Measurements from ENCODE around the gene PACSIN3. TPM values are rescaled to one million over a fixed set of nuclear protein-coding genes. Genes with fewer than 3 reads are reported as not detected.
A peak's percentile ranks its signal among the peaks of the same experiment; 100 is the strongest.

PACSIN3 gene
- total and polyA plus RNA-seq, 2 of the 13 experiments (the other 11 are each of a cell fraction or from before 2014, with no cell fraction given): 47.9 to 93.3 TPM

DNA sequence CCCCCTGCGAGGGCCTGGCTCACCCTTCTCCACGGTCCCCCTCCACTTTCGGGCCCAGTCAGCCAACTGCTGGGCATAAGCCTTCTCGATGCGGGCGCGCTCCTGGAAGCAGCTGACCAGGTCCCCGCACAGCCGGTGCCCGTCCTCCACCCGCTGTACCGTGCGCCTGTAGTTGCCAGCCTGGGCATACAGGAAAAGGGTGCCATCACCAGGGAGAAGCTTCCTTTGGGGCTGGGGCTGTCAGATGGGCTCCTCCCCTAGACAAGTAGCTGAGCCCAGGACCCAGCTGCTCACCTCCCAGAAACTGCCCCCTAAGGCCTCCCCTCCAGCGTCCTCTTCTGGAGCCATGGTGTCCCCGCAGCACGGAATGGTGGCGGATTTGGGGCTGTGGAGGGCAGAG, 3.9 kb downstream of the PACSIN3 start:
- H2AFZ ChIP-seq (ENCODE audit: low read length): no peak overlapping the region
- ChIA-PET POLR2A (interaction anchor here (1.0 to 9.2 kb wide), 5 partner anchors 11 to 75 kb away, joined by 3 to 247 read pairs (median 5); partner anchors contain the start of genes ACP2, DDB2 and NR1H3), CTCF (ENCODE audit: low intra/inter-chr PET ratio, low total read pairs) (no interaction called here)
- TF ChIP-seq ZNF724P (CRISPR knock-in tag; IDR thresholded peaks at IDR 0.05; ENCODE audit: borderline replicate concordance): no peak
- peak; percentile 69 for TF ChIP-seq RBFOX2 (IDR thresholded peaks at IDR 0.05; ENCODE audit: low read depth, low read length)
- 0 out of 2 replicates have a peak, but pooled peaks have one; percentile 54 for TF ChIP-seq HNRNPL (IDR thresholded peaks at IDR 0.05; ENCODE audit: low read depth, low read length)
- no peak for TF ChIP-seq CHD4 (IDR thresholded peaks at IDR 0.05; ENCODE audit: borderline replicate concordance, low read length)
- peak; percentile 89 for TF ChIP-seq AGO2 (optimal IDR thresholded peaks at IDR 0.05; ENCODE audit: low read depth, low read length)
- TF ChIP-seq, protein P1, sequence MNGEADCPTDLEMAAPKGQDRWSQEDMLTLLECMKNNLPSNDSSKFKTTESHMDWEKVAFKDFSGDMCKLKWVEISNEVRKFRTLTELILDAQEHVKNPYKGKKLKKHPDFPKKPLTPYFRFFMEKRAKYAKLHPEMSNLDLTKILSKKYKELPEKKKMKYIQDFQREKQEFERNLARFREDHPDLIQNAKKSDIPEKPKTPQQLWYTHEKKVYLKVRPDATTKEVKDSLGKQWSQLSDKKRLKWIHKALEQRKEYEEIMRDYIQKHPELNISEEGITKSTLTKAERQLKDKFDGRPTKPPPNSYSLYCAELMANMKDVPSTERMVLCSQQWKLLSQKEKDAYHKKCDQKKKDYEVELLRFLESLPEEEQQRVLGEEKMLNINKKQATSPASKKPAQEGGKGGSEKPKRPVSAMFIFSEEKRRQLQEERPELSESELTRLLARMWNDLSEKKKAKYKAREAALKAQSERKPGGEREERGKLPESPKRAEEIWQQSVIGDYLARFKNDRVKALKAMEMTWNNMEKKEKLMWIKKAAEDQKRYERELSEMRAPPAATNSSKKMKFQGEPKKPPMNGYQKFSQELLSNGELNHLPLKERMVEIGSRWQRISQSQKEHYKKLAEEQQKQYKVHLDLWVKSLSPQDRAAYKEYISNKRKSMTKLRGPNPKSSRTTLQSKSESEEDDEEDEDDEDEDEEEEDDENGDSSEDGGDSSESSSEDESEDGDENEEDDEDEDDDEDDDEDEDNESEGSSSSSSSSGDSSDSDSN (CRISPR knock-in tag; IDR thresholded peaks at IDR 0.05): no peak
- no peak overlapping the region for H3K27ac ChIP-seq (ENCODE audit: extremely low read length, insufficient read depth, low read length)
- H3K27me3 ChIP-seq (ENCODE audit: control insufficient read depth in 1 of 2, insufficient read depth in 2 of 2, low read length in 2 of 2): no peaks in the 10 kb centered on the region
- peaks cover 25% of the 10 kb centered on the region for H3K79me2 ChIP-seq (ENCODE audit: insufficient read depth, low read length)
- H3K4me3 ChIP-seq (replicated peaks in 1 of 3; ENCODE audit: insufficient read depth in 1 of 3, low read depth in 2 of 3, low read length in 3 of 3): no peak overlapping the region
- no peaks in the 10 kb centered on the region for H3K9me3 ChIP-seq (ENCODE audit: low read length)
- intact Hi-C loops (cut with micrococcal nuclease; ENCODE audit: unreplicated experiment) (no loop called here), in situ Hi-C loops (cut with HindIII; ENCODE audit: extremely low pct_ligation_motif_present, low pct_unique_long_range_greater_than_20kb) (no loop called here)
- H4K20me1 ChIP-seq (ENCODE audit: insufficient read depth, low read length): no peaks in the 10 kb centered on the region
- no peak for FAIRE-seq
- WGBS (ENCODE audit: low lambda C conversion rate): 99% methylated on average over 15 of the region's 17 CpGs
- peaks cover 17 to 28% of the 10 kb centered on the region in 2 experiments for H3K36me3 ChIP-seq (replicated peaks in 1 of 2; ENCODE audit: control insufficient read depth in 1 of 2, insufficient read depth in 2 of 2, low read length in 2 of 2)
- no peak for DNase-seq (ENCODE audit: low spot score)
- BruUV-seq (replicated peaks): no TSS peak
- no peak overlapping the region for H3K9ac ChIP-seq (ENCODE audit: insufficient read depth, low read depth, low read length)
- no peak for ATAC-seq
- no peak overlapping the region for H3K4me2 ChIP-seq (ENCODE audit: low read depth, low read length)
- peaks cover 51% of the 10 kb centered on the region for H3K4me1 ChIP-seq (ENCODE audit: insufficient read depth, low read length)

DNA sequence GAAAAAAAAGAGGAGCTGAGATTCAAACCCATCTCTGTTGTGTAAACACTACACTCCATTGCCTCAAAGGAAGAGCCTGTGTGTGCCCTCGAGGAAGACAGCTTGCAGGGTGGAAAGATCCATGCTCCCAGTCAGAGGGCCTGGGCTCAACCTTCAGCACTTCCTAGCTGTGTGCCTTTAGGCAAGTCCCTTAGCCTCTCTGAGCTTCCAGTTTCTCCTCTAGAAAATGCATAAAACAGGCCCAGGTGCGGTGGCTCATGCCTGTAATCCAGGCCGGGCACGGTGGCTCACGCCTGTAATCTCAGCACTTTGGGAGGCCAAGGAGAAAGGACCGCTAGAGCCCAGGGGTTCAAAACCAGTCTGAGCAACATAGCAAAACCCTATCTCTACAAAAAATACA, 5.0 kb downstream of the PACSIN3 start:
- H3K27me3 ChIP-seq (ENCODE audit: control insufficient read depth in 1 of 2, insufficient read depth in 2 of 2, low read length in 2 of 2): no peaks in the 10 kb centered on the region; a peak in 1 of 5 replicates
- H3K27ac ChIP-seq (ENCODE audit: extremely low read length, insufficient read depth, low read length): no peak overlapping the region
- FAIRE-seq (no peak), DNase-seq (ENCODE audit: low spot score) (no peak), ATAC-seq (no peak)
- H3K4me3 ChIP-seq (replicated peaks in 1 of 3; ENCODE audit: insufficient read depth in 1 of 3, low read depth in 2 of 3, low read length in 3 of 3): no peak overlapping the region
- H3K9ac ChIP-seq (ENCODE audit: insufficient read depth, low read depth, low read length): no peak overlapping the region
- intact Hi-C loops (cut with micrococcal nuclease; ENCODE audit: unreplicated experiment): no loop called here
- ChIA-PET POLR2A (interaction anchor here (0.6 to 2.1 kb wide), 4 partner anchors 50 to 76 kb away, joined by 3 to 6 read pairs (median 4); partner anchors contain the start of genes ACP2 and NR1H3), CTCF (ENCODE audit: low intra/inter-chr PET ratio, low total read pairs) (no interaction called here)
- 96% methylated on average over 6 of the region's 6 CpGs for WGBS (ENCODE audit: low lambda C conversion rate)
- H3K9me3 ChIP-seq (ENCODE audit: low read length): no peaks in the 10 kb centered on the region
- no peaks in the 10 kb centered on the region for H4K20me1 ChIP-seq (ENCODE audit: insufficient read depth, low read length)
- peaks cover 47% of the 10 kb centered on the region for H3K4me1 ChIP-seq (ENCODE audit: insufficient read depth, low read length)
- peaks cover 28% of the 10 kb centered on the region for H3K79me2 ChIP-seq (ENCODE audit: insufficient read depth, low read length)
- H2AFZ ChIP-seq (ENCODE audit: low read length): no peak overlapping the region
- H3K4me2 ChIP-seq (ENCODE audit: low read depth, low read length): no peak overlapping the region
- in situ Hi-C loops (cut with HindIII; ENCODE audit: extremely low pct_ligation_motif_present, low pct_unique_long_range_greater_than_20kb): no loop called here
- BruUV-seq (replicated peaks): no TSS peak
- peaks cover 17 to 28% of the 10 kb centered on the region in 2 experiments for H3K36me3 ChIP-seq (replicated peaks in 1 of 2; ENCODE audit: control insufficient read depth in 1 of 2, insufficient read depth in 2 of 2, low read length in 2 of 2)
- TF ChIP-seq ZNF451 (CRISPR knock-in tag; IDR thresholded peaks at IDR 0.05): no peak
- TF ChIP-seq ZNF768 (CRISPR knock-in tag; IDR thresholded peaks at IDR 0.05): peak; percentile 93
